HG02870 (cell line): Measurements from ENCODE around the gene CTXN1.

Source experiments
- ATAC-seq: cut with Tn5 transposase; IDR thresholded peaks from one replicate; pipeline ENCODE4 v1.9.1; 2021; ENCODE audit warnings: mild to moderate bottlenecking, moderate library complexity; ENCODE audit not compliant: unreplicated experiment

CTXN1 gene

DNA sequence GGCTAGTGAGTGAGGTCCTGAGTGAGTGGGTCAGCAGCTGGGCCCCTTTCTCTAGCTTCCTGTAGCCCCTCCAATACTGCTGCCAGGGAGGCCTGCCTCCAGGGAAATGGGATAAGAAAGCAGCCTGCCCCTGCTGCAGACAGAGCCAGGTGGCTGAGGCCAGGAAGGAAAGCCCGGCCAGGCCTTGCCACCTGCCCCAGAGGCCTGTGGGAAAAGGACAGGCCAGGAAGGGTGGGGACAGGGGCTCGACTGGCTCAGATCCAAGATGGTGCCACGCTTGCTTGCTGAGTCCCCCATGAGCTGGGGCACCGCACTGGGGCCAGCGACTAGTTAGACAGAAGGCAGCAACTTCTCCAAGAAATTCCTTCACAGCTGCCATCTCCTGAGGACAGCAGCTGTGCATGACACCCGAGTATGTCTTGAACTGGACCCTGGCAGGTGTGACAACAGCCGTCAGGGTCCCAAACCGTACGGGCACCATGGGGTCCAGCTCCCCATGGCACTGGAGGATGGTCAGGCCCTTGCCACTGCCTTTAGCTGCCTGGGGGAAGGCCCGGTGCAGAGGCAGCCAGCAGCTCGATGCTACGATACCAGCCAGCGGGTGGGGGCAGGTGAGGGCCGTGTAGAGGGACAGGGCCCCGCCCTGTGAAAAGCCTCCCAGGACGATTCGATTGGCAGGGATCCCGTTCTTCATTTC, 46.7 kb downstream of the CTXN1 start:
- ATAC-seq = no peak

- no peak for ATAC-seq
Observed at GRCh38 chr19:7877249-7877836, 48.6 kb downstream of the CTXN1 start.

DNA sequence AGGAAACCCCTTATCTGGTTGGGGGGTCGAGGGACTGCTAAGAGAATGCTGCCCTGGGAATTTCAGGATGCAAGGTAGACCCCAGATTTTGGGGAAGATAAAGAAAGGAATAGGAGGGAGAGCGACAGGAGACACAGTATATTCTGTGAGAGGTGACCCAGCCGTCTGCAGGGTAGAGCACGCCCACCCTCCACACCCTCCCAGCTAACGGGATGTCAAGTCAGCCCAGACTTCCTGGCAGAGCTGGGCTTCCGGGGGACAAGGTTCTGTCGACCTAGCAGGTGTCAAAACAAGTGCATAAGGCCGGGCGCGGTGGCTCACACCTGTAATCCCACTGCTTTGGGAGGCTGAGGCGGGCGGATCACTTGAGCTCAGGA, 51.0 kb downstream of the CTXN1 start:
- no peak for ATAC-seq
